Activated CD4-positive, CD25-positive, alpha-beta regulatory T cell treated with anti-CD3 and anti-CD28 coated beads, Interleukin-2, amount 50 U/mL, for 24 hours (primary cell): ENCODE measurements around the gene SYT5.

Source experiments
- ATAC-seq, 2 donors: fragments of 150-1000 bp; cut with Tn5 transposase; one replicate each; pipeline ENCODE4 v1.10.0; 2021; ENCODE audit warnings: mild to moderate bottlenecking in 1 of 2, moderate library complexity in 1 of 2

The SYT5 gene

DNA sequence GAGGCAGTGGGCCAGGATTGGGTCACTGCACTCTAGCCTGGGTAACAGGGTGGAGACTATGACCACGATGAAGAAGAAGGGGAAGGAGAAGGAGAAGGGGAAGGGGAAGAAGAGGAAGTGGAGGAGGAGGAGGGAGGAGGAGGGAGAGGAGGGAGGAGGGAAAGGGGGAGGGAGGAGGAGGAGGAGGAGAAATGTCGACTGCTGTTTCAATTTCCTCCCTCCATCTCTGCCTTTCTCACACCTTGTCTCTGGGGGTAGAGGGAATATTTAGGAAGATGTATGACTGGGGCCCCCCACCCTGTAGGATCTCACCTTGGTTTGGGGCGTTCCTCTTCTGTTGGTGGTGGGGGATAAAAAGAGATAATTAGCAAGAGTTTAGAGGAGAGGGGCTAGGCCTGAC is 34.9 kb downstream of the SYT5 start:
- ATAC-seq = no peak

DNA sequence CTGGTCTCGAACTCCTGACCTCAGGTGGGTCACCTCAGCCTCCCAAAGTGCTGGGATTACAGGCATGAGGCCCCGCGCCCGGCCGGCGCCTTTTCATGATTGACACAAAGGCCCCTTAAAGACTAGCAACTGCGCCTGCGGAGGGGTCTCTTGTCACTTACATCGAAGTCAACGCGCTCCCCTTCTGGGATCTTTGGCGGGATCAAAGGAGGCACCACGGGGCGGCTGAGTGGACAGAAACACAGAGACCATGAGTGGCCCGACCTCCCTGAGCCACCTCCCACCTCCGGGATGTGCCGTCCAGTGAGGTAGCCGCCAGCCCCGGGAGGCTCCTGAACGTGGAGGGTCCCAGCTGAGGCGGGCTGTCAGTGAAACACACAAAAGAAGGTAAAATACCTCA is 38.4 kb downstream of the SYT5 start:
- no peak for ATAC-seq

DNA sequence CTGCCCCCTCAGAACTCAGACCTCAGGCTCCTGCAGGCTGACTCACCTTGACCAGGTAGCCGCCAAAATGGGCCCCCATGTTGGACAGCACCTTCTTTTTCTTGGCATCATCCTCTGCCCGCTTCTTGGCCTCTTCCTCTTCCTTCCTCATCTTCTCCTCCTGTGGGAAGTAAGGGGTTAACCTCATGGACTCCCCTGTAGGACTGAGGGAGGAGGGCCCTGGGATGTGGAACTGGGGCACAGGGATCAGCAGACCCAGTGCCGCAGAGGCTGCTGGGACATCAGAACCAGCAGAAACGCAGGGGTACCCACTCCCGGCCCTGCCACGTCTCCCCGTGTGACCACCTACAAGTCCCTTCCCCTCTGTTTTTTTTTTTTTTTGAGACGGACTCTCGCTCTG is 42.2 kb downstream of the SYT5 start:
- no peak for ATAC-seq

DNA sequence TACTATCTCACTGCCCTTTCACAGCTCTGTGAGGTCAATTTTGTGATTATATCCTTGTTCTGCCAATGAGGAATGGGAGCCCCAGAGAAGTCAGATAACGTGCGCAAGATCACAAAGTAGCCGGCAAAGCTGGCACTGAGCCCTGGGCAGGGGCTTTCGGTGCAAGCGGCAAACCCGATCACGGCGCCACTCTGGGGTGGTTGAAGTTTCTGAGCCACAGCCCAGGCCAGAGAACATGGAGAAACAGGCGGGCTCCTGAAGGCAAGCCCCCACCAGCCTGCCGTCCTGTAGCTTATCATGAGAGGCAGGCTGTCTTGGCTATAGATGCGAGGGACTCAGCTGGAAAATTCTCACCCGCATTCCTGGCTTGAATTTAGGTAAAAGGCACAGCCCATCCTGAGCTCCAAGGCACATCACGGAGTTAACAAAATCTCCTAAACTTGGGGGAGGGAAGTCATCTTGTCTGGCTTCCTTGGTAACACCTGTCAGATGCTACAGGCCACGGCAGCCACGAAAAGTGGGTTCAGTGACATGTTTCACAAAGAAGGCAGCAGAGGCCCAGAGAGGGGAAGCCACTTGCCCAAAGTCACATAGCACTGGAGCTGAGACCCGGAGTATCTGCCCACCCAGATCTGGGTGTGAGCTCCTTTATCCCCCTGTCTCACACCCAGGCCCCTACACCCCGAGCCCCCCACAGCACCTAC is 43.5 kb downstream of the SYT5 start:
- no peak for ATAC-seq

DNA sequence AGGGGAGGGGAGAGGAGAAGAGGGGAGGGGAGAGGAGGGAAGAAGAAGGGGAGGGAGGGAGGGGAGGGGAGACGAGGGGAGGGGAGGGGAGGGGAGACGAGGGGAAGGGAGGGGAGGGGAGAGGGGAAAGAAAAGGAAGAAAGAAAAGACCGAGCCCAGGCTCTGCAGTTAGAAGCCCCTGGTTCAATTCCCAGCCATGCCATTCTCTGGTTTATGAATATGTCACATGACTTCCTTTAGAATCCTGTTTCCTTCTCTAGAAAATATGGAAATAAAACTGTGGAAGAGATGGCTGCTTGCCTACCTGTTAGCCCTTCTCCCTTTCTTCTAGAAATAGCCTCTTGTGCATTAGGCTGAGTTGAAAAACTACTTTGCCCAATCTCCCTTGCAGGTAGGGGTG is 45.4 kb downstream of the SYT5 start:
- no peak for ATAC-seq

DNA sequence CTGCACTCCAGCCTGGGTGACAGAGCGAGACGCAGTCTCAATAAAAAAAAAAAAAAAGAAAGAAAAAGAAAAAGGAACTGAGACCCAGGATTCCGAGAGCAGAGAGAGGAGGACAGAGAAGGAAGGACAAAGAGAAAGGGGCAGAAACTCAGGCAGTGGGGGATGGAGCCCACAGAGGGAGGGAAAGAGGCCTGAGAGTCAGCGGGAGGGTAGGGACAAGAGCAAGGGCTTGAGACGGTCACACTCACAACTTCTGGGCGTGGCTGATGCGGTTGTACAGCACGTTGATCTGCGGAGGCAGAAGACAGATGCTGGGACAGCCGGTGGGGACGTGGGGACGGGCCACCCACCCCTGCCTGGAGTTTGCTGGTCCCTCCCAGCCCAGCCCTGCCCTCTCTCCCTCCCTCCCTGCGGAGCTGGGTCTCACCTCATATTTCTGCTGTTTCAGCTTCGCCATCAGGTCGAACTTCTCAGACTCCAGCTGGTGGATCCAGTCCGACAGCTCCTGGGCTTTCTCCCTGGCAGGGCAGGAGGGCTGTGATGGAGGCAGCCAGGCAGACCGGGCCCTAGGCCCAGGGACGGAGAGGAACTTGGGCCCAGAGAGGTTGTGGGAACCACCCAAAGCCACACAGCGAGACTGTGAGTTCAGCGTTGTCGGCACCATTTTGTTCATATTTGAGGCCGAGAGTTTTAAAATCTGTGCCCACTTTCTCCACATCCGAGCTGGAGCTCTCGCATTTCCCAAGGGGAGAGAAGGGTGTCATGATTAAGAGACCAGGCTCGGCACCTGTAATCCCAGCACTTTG is 46.2 kb downstream of the SYT5 start:
- ATAC-seq = no peak

DNA sequence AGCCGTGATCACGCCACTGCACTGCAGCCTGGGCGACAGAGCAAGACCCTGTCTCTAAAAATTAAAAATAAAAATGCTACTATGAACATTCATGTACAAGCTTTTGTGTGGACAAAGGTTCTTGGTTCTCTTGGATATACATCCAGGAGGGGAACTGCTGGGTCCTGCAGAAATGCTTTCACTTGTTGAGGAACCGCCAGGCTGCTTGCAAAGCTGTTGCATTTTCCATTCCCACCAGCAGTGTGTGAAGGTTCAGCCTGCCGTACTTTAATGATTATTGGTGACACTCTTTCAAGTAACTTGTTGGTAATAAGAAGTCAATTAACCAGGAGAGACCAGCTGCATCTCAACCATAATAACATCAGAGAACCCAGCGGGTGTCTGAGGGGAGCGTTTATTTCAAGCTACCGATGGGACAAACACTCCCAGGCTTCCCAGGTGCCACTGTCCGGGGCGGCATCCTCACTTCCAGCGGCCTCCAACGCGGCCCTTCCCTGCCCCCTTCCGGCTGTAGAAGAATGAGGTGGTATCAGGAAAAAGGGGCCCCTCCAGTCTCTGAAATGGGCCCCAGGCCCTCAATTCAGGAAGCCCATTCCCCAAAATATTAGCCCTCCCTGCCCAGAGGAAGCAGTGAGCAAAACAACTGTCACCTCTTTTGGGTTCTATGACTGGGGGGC is 47.5 kb downstream of the SYT5 start:
- ATAC-seq = no peak

DNA sequence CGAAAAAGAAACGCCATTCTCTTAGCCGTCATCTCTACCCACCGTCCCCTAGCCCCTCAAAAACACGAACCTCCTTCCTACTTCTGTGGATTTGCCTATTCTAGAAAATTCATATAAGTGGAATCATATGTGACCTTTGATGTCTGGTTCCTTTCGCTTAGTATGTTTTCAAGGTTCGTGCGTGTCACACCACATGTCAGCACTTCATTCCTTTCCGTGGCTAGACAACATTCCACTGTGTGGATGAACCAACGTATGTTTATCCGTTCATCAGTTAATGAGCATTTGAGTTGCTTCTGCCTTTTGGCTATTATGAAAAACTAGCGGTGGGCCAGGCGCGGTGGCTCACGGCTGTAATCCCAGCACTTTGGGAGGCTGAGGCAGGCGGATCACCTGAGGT is 48.7 kb downstream of the SYT5 start:
- no peak for ATAC-seq
